ENCODE data around the gene SP140.
A peak's percentile ranks its signal among the peaks of the same experiment; 100 is the strongest.

The SP140 gene

GRCh38 chr2:230323385-230324106 is 98.0 kb downstream of the SP140 start:
- no peak for TF ChIP-seq CTCF (IDR thresholded peaks at IDR 0.05; ENCODE audit: insufficient read depth, low read length, missing control alignments)
- ChIA-PET POLR2A (no interaction called here), CTCF (no interaction called here)
- no peak for DNase-seq (ENCODE audit: low read depth, low spot score)
- H3K4me3 ChIP-seq (ENCODE audit: low read depth, low read length) = no peak overlapping the region

GRCh38 chr2:230324503-230324902 is 99.0 kb downstream of the SP140 start:
- ChIA-PET CTCF (no interaction called here), POLR2A (no interaction called here)
- H3K4me3 ChIP-seq (ENCODE audit: low read depth, low read length) = no peak overlapping the region
- TF ChIP-seq CTCF (IDR thresholded peaks at IDR 0.05; ENCODE audit: insufficient read depth, low read length, missing control alignments) = no peak
- no peak for DNase-seq (ENCODE audit: low read depth, low spot score)

DNA sequence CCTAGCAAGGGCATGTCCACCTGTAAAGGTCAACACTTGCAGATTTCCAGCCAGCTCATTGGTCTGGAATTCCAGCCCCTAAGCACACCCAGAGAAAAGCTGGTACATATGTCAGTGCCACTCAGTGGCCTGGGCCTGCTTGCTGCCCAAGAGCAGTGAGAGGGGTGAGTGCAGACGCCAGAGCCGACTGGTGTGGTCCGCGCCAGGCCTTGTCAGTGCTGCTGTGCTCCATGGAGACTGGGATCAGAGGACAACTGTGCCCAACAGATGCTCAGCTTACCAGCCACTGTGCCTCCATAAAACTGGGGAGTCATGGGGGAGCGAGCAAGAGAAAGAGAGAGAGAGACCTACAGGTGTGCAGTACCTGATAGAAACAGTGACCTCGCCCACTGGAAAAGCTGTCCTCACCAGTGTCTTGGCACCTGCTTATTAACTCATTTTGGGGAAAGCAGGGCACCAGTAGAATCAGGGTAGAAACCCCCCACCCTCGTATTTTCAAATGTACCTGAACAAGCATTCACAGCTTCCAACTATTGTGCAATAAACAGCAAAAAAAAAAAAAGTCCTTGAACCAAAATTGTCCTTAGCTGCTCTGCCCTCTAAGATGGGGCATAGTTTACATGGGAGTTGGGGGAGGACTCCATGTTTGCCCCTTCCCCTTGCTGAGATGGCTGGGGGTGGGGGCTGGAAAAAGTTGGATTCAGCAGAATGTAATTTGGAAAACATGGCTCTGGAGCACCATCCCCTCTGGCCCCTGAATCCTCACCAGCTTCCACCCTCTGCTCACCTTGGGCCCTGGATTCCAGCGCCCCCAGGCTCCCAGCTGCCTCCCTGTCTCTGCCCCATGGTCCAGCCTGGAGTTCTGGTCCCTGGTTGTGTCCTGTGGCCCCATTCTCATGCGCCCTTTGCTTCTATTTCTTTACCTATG is 100.0 kb downstream of the SP140 start:
- H3K4me3 ChIP-seq (ENCODE audit: low read depth, low read length) = no peak overlapping the region
- ChIA-PET POLR2A (no interaction called here), CTCF (no interaction called here)
- DNase-seq (ENCODE audit: low read depth, low spot score) = no peak
- TF ChIP-seq CTCF (IDR thresholded peaks at IDR 0.05; ENCODE audit: insufficient read depth, low read length, missing control alignments) = no peak

GRCh38 chr2:230326453-230327417 is 101.2 kb downstream of the SP140 start, which contains the start of gene SP140L:
TSS of gene SP140L (plus strand) at chr2:230327193. CDS start at chr2:230327270, 77 bp downstream.
- peak; percentile 29 for DNase-seq (ENCODE audit: low read depth, low spot score)
- peak within 1 kb of the TSS; percentile 67 for H3K4me3 ChIP-seq (ENCODE audit: low read depth, low read length)
- POLR2A ChIA-PET = no interaction called here
- CTCF ChIA-PET = interaction anchor here (1.1 to 1.5 kb wide), 3 partner anchors 10 to 286 kb away, joined by 3 read pairs; no protein-coding TSS in a partner anchor
- no peak for TF ChIP-seq CTCF (IDR thresholded peaks at IDR 0.05; ENCODE audit: insufficient read depth, low read length, missing control alignments)

- no peak for TF ChIP-seq CTCF (IDR thresholded peaks at IDR 0.05; ENCODE audit: insufficient read depth, low read length, missing control alignments)
- POLR2A ChIA-PET = no interaction called here
- CTCF ChIA-PET = interaction anchor here (1.1 to 1.5 kb wide), 3 partner anchors 9 to 285 kb away, joined by 3 read pairs; no protein-coding TSS in a partner anchor
- DNase-seq (ENCODE audit: low read depth, low spot score) = no peak
- H3K4me3 ChIP-seq (ENCODE audit: low read depth, low read length) = peak overlapping the region; percentile 67
Measured at GRCh38 chr2:230327418-230328154, 102.0 kb downstream of the SP140 start.
